Suppressor macrophage treated with lipopolysaccharide for 1 hour (primary cell): Measurements from ENCODE around the gene XKR8.
A peak's percentile ranks its signal among the peaks of the same experiment; 100 is the strongest.

Experiments
- DNase-seq, 3 donors: peaks; one replicate each; pipeline ENCODE4 v3.0.0-alpha.2; 2020 to 2022

Gene XKR8

DNA sequence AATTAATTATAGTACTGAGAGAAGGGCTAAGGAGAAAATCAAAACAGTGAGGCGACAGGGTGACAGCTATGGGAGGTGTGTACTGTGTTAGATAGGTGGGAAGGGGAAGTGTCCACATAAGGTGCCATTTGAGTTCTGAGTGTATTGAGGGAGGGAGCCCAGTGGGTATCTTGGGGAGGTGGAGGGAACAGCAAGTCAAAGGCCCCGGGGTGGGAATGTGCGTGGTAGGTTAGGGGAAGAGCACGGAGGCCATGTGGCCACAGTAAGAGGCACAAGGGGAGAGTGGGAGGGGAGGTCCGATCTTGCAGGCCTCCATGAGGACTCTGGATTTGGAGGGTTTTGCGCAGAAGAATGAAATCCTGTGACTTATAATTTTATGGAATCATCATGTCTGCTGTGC lies 3.0 kb upstream of the XKR8 start:
- DNase-seq: no peak

DNA sequence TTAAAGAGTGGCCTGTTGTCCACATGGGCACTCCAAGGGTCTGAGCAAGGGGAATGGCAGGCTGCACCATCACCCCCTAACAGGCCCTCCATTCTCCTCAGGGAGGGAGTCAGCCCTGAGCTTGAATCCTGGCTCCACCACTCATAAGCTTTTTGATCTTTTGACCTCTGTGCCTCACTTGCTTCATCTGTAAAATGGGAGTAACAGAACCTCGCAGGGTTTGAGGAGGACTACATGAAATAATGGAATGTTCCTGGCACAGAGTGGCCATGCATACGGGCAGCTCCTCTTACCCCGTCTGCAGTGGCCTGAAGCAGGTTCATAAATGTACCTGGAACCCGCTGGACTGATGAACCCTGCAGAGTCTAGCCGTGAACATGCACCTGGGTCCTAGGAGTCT lies 2.1 kb upstream of the XKR8 start:
- no peak for DNase-seq

DNA sequence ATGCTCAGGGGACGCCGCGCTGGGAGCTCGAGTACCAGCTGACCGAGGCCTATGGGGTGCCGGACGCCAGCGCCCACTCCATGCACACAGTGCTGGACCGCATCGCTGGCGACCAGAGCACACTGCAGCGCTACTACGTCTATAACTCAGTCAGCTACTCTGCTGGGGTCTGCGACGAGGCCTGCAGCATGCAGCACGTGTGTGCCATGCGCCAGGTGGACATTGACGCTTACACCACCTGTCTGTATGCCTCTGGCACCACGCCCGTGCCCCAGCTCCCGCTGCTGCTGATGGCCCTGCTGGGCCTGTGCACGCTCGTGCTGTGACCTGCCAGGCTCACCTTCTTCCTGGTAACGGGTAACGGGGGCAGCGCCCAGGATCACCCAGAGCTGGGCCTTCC lies 1.3 kb upstream of the XKR8 start:
- DNase-seq: no peak

DNA sequence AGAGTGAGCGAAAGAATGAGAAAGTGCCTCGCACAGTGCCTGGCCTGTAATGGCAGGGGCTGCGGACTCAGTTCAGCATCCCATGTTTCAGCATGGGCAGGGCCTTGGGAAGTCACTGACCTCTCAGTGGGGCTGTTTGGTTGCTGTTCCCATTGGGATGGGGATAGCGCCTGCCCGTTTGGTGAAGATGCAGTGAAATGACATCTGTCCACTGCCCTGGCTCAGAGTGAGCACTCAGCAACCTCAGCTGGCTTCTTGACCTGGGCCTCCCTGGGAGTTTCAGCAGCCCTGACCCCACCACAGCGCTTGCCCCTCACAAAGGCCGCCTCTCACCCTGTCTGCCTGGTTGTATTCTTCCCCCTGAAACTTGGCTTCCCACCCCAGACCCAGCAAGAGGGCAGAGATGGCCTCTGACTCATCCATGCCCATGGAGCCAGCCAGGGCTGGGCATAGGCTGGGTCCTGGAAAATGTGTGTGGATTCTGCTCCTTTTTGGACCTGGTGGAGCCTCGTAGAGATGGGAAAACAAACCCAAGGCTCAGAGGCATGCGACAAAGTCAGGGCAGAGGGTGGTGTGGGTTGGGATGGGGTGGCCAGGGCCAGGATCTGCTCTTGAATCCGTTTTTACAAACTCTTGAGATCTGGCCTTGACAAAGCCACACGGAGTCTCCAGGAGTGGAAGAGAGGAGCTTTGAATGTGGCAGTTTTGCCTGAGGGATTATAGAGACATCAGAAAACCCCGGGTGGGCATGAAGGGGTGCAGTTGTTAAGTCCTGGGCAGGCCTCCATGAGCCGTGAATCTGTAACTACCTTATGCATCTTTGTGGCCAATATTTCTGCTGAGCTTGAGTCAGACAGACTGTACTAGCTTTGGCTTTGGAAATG lies 1.2 kb downstream of the XKR8 start:
- peak; percentile 22 to 27 (median 24) for DNase-seq

DNA sequence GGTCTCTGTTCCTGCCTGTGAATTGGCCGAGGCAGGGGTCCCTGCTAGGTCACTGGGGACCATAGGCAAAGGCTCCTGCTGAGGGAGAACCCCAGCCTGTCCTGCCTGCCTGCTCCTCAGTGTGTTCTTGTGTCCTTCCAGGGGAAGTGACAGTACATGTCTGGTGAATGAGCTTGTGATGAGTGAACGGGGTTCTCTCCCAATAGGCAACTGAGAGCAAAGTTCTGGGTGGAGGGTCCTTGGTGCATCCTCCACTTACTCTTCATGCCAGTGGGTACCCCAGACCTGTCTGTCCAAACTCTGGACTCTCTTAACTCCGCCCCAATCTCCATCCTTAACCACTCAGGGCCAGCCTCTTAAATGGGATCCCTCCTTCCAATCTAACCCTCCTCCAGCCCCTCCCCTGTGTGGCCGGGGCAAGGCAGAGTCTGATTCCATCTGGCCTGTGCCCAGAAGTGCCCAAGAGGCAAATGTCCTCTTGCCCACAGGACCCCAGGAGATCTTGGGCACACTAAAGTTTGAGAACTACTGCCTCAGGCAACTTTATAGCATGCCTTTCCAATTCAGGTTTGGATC lies 2.0 kb downstream of the XKR8 start:
- DNase-seq: no peak

DNA sequence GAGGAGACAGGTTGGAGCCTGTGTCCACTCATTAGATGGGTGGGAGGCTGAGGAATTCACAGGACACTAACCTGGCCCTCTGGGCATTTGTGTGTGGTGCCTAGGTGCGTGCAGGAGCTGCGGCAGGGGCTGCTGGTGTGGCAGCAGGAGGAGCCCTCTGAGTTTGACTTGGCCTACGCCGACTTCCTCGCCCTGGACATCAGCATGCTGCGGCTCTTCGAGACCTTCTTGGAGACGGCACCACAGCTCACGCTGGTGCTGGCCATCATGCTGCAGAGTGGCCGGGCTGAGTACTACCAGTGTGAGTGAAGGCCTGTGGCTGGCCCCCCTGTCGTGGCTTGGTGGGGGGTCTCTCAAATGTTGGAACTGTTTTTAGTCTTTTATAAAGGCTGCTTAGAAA lies 3.6 kb downstream of the XKR8 start:
- DNase-seq: no peak

DNA sequence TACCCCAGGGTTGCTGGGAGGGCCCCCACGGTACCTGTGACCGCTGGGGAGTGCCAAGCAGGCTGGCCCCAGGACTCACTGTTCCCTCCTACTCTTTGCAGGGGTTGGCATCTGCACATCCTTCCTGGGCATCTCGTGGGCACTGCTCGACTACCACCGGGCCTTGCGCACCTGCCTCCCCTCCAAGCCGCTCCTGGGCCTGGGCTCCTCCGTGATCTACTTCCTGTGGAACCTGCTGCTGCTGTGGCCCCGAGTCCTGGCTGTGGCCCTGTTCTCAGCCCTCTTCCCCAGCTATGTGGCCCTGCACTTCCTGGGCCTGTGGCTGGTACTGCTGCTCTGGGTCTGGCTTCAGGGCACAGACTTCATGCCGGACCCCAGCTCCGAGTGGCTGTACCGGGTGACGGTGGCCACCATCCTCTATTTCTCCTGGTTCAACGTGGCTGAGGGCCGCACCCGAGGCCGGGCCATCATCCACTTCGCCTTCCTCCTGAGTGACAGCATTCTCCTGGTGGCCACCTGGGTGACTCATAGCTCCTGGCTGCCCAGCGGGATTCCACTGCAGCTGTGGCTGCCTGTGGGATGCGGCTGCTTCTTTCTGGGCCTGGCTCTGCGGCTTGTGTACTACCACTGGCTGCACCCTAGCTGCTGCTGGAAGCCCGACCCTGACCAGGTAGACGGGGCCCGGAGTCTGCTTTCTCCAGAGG lies 6.8 kb downstream of the XKR8 start:
- DNase-seq: no peak

DNA sequence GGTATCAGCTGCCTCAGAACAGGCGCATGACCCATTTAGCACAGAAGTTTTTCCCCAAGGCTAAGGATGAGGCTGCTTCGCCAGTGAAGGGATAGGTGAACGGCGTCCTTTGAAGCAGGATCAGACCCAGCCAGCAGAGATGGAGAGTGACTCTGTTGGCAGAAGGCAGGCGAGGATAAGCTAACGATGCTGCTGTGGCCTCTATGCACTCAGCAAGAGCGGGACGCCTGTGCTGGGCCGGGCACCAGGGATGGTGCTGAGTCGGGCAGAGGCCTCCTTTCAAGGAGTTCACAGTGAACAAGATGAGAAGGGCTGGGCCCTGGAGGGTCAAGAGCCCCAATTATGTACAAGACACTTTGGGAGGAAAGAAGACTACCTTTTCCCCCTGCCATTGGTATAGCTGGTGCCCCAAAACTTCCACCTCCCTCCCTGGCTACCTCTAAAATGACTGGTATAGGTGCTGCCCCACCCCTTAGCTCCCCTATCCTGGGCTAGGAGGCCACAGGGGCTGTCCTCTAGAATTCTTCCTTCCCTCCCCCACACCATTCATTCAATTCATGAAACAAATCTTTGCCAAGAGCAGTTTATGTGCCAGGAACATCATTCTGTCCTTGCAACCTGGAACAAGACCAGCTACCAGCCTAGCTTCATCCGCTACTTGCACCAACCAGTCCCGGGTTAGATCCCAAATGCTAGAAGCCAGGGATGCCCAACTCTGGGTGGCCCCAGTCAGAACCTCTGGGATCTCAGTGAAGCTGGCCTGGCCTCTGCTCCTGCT lies 7.5 kb downstream of the XKR8 start:
- no peak for DNase-seq

DNA sequence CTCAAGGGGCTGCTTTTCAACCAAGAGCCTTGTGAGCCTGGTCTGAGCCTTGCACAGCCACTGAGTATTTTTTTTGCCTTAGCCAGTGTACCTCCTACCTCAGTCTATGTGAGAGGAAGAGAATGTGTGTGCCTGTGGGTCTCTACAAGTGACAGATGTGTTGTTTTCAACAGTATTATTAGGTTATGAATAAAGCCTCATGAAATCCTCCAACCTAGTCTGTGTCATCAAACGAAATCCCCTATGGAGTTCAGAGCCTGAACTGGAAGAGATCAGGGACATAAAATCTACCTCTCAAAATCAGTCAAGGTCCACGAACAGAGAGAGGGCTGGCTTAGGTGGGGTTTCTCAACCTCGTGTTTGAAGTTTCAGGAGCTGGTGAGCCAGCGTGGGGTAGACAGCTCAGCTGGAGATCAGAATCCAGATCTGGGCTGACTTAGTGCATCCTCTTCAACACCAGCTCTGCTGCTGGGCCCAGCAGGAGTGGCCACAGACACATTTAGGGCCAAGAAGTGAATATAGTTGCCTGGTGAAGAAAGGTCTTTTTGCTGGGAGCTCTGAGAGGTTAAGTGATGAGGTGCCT lies 8.2 kb downstream of the XKR8 start:
- DNase-seq: no peak

DNA sequence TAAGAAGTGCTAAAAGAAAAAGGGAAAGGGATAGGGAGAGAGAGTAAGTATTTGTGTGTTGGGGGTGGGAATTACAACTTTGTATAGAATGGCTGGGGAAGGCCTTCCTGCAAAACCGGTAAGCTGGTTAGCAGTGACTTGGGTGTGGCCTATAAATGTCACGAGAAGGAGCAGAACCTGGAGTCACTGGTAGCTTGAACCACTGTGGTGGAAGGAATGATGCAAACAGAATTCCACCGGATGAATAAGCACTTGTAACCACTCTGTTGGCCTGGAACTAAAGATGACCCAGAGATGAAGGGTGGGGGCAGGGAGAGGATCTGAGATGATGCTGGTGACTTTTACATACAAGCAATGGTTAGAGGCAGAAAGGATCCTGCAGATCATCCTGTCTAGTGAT lies 8.9 kb downstream of the XKR8 start:
- DNase-seq: peak; percentile 47 to 69 (median 50)

DNA sequence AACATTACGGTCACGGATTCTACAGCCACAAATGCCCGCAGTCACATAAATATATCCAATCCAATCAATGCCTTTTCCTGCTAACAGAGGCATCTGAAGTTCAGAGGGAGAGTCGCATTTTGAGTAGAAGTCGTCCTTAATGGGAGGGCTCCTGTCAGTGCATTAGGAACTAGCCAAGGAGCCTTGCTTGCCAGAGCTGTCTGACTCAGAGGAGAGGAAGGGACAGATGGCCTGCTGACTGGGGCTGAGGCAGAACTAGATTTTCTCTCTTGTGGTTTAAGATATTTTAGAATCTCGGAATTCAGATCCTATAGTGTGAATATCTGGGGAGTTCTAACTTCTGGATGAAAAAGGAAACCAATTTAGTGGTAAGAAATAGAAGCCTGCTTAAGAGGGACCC lies 10.6 kb downstream of the XKR8 start:
- peak; percentile 11 to 28 (median 19) for DNase-seq

DNA sequence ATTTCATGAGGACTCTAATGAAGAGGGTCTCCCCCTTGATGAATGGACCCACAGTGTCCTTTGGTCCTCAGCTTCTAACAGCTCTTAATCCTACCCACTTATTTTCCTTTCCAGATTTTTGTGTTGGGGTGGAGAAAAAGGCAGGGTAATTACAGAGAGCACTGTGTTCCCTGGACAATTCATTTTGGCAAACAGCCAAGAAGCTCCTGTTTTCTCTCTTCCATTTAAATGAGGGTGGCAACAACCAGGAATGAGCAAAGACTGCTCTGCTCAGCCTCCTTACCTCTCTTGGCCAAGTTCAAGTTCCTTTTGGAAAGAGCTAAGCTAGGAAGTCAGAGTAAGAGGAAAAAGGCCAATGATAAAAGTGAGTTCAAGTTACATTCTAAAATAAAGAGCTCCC lies 11.9 kb downstream of the XKR8 start:
- DNase-seq: no peak

DNA sequence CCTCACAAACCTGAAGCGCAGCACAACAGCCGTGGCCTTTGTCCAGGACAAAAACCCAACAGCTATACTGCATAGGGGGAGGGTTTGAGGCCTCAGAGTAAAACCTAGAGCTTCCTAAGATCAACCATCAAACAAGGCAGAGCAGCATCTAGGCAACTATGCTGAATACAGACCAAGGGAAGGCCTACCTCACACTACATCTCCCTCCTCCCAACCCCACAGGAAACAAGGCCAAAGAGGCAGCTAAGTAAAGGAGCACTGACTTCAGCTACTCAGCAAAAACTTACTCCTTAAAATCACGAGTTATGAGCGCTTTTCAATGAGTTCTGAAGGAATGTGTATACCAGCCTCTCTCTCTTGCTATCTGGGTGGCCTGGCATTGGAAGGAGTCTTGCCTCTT lies 12.4 kb downstream of the XKR8 start:
- no peak for DNase-seq

DNA sequence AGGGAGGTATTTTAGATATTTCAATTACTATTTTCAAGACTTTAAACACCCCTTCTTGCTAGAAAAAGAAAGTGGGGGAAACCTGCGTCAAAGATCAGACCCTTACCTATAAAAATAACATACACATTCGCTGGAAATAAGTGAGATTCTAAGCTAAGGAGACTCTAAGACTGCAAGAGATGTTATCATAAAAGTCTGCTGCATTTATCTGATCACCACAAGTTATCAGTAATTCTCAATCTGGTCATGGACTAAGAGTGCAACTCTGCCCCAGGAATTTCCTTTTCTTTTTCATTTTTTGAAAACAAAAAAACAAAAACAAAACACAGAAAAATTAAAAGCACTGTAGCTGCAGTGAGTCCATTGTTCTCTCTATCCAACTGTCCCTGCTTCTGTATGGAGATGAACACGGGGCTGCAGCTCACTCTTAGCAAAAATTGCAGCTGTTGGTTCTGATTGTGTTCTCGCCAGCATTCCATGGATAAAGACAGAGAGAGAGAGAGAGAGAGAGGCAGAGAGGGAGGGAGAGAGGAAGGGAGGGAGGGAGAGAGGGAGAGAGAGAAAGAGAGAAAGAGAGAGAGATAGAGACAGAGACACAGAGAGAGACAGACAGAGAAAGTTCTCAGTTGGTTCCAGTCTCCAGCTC lies 14.1 kb downstream of the XKR8 start:
- no peak for DNase-seq

DNA sequence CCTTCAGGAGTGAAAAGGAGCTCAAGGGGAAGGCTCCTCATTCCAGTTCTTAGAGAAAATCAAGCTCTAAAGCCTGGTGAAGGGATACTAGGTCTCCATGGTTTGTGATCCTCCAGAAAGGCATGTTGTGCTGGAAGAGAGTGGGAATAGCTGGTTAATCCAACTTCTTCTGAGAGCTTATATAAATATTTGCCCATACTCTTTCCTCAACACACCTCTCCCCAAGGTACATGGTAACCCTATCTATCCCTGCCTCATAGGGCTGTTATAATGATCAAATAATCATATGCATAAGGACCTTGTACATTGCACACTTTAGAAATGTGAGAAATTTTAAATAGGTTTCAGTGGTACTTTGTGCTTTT lies 14.6 kb downstream of the XKR8 start:
- DNase-seq: no peak

DNA sequence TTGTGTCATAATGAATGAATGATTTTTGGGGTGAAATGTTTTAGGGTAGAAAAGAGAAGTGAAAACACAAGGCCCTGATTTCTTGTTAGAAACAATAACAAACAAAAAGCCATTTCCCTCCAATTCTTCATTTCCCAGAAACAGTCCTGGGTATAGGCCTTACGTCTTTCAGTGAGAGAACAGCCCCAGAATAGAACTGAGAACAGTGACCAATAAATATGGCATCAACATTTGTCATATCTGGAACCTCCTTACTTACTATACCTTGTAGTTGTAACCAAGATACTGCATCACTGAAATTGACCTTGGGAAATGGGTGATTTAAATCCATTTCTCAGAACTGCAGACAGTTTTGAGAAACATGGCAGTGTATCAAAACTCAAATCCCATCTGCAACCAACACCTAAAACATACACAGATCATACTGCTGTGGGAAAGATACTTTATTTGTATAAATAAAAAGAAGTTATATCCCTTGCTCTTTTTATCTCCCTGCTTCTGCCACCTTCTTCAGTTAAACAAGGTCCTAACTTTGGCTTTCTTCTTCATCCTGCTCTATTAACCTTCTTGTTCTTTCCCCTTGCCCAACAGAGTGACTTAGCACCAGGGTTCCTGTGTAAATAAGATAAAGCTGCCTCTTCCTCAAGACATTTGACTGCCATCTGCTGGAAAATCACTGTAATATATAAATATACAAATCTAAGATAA lies 19.5 kb downstream of the XKR8 start:
- DNase-seq: peak; percentile 71 to 84 (median 81)

DNA sequence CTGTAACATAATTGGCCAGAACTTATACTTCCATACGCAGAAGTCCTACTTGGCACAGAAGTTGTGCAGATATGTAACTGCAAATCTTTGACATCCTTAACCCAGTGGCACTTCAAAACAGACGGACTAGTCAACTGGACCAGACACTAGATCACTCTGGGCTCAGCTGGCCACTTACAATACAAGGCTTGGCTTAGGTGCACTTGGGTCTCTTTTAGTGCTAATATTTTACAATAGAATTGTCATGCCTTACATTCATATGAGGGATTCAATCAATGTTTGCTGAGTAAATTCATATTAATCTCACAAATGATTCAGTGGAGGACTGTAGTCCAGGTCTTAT lies 20.1 kb downstream of the XKR8 start:
- DNase-seq: no peak

DNA sequence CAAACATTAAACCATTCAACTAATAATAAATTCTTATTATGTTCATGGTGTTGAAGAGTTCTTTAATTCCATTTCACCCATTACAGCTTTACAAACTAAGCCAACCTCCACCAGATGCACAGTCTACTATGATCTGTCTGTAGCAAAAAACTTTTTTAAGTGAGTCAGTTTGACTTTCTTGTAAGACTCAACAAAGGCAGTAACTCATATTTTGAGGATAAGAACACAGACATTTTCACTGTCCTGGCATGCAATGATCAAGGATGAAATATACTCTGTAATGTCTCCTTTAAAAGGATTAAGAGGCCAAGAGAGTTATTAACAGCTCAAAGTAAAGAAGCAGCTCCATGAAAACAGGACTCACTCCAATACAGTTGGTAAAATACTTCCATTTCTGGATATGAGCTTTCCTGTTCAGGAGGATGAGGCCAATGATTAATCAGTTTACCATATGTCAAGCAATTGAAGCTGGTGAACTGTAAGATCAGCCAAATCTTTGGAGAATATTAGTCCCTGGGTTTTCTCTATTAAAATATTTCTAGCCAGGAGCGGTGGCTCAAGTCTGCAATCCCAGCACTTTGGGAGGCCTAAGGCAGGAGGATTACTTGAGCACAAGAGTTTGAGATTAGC lies 20.6 kb downstream of the XKR8 start:
- DNase-seq: no peak

DNA sequence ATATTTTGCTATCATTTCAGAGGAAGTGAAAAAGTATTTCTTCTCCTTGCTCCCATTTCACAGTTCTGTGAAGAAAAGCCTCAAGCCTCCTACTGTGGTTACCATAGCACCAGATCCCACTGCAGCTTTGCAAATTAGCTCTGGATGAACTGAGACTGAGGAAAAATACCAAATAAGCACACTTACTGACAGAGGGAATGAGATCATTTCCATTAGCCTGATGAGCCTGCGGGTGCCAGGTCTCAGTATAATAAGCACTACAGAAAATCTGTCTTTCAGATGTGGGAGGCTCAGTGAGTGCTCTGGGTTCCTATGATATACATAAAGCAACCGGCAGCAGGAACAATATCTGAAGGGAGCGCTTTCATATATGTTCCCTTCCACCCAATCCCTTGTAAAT lies 21.4 kb downstream of the XKR8 start:
- no peak for DNase-seq

DNA sequence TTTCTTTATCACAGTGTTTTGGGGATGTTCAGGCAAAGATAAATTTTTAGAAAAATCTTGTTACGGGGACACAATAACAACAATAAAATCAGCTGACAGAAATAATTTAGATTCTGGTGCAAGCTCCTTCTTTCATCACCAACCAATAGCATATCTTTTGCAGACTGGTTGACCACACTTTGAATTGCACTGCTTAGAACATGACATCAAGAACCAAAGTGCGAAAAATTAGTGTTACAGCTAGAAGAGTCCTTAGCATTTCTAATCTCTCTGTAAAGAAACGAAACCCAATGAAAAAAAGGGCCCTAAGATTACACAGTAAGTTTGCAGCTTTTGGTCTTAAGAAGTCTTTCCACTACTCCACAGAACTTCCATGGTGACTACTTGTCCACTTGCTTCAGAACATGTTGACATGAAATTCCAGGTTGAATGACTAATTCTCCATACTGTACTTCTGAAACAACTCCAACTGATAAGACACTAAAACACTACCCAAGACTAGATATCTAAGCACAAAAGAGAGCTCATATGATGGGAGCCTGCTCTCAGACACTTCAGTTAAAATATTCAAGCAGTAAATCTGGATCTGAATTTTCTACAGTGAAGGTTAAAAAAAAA lies 31.3 kb downstream of the XKR8 start:
- DNase-seq: no peak

DNA sequence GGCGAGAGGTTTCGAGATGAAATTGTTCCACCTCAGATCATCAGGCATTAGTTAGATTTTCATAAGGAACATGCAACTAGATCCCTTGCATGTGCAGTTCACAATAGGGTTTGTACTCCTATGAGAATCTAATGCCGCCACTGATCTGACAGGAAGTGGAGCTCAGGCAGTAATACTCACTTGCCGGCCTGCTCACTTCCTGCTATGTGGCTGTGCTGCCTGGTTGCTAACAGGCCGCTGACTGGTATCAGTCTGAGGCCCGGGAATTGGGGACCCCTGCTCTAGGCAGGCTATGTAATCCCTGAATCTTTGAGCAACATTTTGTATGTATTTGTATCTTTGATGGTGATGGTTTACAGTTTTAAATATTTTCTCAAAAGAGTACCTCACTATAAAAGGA lies 32.5 kb downstream of the XKR8 start:
- peak; percentile 21 to 44 (median 36) for DNase-seq
